ENCODE results near the gene KRTAP5-3. TPM values are rescaled to one million over a fixed set of nuclear protein-coding genes. Genes with fewer than 3 reads are reported as not detected.

Gene KRTAP5-3
- total RNA-seq, 4 donors from 2014 or later, result not detected

DNA sequence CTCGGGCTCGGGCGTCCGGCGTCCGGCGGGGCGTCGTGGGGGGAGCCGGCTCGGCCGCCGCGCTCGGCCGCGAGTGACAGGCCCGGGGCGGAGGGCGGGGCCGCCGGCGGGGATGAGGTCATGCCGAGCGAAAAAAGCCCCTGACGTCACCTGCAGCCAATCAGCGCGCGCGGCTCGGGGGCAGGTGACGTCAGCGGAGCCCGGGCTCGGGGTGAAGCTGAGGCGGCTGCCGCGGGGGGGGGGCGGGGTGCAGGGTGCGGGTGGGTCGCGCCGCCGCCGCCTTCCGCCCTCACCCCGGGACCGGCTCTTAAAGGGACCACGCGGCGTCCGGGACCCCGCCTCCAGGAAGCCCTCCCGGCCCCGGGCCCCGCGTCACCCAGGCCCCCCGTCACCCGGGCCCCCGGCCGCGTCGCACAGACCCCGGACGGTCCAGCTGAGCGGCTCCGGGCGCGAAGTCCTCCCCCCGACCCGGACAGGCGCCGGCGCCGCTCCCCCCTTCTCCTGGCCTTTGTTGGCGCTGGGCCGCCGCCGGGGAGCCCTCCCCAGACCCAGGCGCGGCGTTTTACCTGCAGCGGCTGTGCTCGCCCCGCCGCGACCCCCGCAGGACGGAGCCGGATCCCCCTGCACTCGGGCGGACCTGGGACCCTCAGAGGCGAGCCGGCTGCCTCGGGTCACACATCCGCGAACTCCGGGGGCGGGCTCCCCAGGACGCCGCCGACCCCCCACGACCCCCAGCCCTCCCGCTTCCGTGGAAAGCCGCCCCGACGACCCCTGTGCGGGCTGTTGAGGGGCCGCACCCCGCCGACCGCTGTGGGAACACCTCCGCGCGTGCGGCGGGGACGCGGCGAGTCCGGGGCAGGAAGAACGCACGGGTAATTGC is 35.8 kb downstream of the KRTAP5-3 start, which contains the start of gene DUSP8:
TSS of gene DUSP8 (minus strand) at position 75 of the 880 bp plus-strand sequence. CDS start 6,445 bp downstream, outside the sequence.
- intact Hi-C loops (cut with DNase I), result loop anchor here (10.0 kb wide), 1 partner anchor 368 kb away; no protein-coding TSS in a partner anchor
- Histone ChIP-seq H3K4me1 (peaks cover 22 to 52% (median 28%) of the 10 kb centered on the region in 3 donors), H3K36me3 (no peaks in the 10 kb centered on the region), H3K27me3 (peaks cover 0 to 64% (median 7%) of the 10 kb centered on the region in 4 donors), H3K9me3 (no peaks in the 10 kb centered on the region), H3K27ac (peak within 1 kb of the TSS; percentile 68 to 80 (median 74)), H3K4me3 (peak within 1 kb of the TSS; percentile 42 to 71 (median 52))
- TF ChIP-seq, protein P1, sequence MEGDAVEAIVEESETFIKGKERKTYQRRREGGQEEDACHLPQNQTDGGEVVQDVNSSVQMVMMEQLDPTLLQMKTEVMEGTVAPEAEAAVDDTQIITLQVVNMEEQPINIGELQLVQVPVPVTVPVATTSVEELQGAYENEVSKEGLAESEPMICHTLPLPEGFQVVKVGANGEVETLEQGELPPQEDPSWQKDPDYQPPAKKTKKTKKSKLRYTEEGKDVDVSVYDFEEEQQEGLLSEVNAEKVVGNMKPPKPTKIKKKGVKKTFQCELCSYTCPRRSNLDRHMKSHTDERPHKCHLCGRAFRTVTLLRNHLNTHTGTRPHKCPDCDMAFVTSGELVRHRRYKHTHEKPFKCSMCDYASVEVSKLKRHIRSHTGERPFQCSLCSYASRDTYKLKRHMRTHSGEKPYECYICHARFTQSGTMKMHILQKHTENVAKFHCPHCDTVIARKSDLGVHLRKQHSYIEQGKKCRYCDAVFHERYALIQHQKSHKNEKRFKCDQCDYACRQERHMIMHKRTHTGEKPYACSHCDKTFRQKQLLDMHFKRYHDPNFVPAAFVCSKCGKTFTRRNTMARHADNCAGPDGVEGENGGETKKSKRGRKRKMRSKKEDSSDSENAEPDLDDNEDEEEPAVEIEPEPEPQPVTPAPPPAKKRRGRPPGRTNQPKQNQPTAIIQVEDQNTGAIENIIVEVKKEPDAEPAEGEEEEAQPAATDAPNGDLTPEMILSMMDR (IDR thresholded peaks at IDR 0.05), result peak in 1 of 6 experiments; percentile 2
- TF ChIP-seq POLR2A (IDR thresholded peaks at IDR 0.05), result peak in 1 of 4 donors; percentile 36
- no CpG with 5 or more reads among the region's 124 CpGs for WGBS, 2 donors
- no peak for DNase-seq

DNA sequence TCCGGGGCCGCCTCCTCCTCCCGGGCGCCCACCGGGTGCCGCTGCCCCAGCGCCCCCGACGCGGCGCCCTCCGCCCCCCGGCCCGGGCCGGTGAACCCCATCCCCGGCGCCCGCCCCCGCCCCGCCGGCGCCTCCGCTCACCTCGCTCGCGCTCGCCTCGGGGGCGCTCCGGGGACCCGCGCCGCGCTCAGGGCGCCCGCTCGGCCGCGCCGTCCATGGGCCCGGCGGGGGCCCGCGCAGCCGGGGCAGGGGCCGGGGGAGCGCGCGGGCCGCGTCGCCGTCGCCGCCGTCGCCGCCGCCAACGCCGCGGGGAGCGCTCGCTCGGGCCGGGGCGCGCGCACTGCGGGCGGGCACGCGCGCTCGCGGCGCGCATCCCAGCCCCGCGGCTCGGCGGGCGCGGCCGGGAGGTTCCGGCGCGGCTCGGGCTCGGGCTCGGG is 36.5 kb downstream of the KRTAP5-3 start:
- no peak for DNase-seq
- peak overlapping the region; percentile 2 to 71 (median 52) for H3K4me3 ChIP-seq
- peaks cover 22 to 52% (median 28%) of the 10 kb centered on the region in 3 donors for H3K4me1 ChIP-seq
- intact Hi-C loops (cut with DNase I), result loop anchor here (10.0 kb wide), 1 partner anchor 367 kb away; no protein-coding TSS in a partner anchor
- TF ChIP-seq POLR2A (IDR thresholded peaks at IDR 0.05), result no peak
- TF ChIP-seq, protein P1 (IDR thresholded peaks at IDR 0.05), result no peak
- WGBS, 2 donors, result no CpG with 5 or more reads among the region's 91 CpGs
- H3K27ac ChIP-seq, result peak overlapping the region in 3 of 4 donors; percentile 53 to 80 (median 74)
- no peaks in the 10 kb centered on the region for H3K36me3 ChIP-seq
- H3K27me3 ChIP-seq, result peaks cover 0 to 64% (median 7%) of the 10 kb centered on the region in 4 donors
- H3K9me3 ChIP-seq, result no peaks in the 10 kb centered on the region

DNA sequence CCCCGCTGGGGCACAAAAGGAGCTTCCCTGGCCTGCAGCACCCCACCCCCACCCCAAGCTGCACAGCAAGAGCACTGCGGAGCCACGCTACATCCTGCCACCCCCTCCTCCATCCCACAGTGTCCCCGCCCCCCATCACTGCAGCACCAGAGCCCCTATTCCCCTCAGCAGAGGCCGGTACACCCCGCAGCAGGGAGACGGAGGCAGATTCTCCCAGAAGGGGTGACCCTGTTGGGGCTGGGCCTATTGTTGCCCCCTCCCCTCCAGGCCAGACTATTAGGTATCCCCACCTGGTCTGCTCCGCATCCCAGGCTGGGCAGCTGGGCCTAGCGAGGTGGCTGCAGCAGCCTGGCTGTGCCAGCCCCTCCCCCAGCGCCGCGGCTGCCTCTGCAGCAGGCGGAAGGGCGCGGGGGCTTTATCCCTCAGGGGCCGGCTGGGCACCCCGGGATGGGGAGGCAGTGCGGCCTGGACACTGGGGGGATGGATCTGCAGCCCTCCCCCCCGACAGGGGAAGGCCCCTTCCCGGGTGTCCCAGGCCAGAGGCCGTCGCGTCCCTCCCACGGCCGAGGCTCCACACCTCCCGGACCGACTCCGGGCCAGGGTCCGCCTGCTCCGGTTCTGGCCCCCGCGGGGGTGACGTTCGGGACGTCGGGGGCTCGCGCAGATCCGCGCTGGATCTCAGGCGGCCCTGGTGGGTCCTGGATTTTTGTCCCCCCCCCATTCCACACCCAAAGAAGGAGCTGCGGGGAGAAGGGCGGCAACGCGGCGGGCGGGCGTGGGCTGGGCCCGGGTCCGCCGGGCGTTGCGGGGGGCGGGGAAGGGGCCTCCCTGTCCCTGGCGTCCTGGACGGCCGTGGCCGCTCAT is 37.1 kb downstream of the KRTAP5-3 start:
- no CpG with 5 or more reads among the region's 58 CpGs for WGBS, 2 donors
- Histone ChIP-seq H3K9me3 (no peaks in the 10 kb centered on the region), H3K27ac (peak overlapping the region in 3 of 4 donors; percentile 53 to 80 (median 74)), H3K4me1 (peaks cover 22 to 52% (median 28%) of the 10 kb centered on the region in 3 donors), H3K36me3 (no peaks in the 10 kb centered on the region), H3K4me3 (peak overlapping the region; percentile 2 to 65 (median 52)), H3K27me3 (peaks cover 0 to 64% (median 7%) of the 10 kb centered on the region in 4 donors)
- TF ChIP-seq, protein P1 (IDR thresholded peaks at IDR 0.05), result no peak
- TF ChIP-seq POLR2A (IDR thresholded peaks at IDR 0.05), result no peak
- DNase-seq, result no peak
- intact Hi-C loops (cut with DNase I), result loop anchor here (10.0 kb wide), 1 partner anchor 366 kb away; no protein-coding TSS in a partner anchor

DNA sequence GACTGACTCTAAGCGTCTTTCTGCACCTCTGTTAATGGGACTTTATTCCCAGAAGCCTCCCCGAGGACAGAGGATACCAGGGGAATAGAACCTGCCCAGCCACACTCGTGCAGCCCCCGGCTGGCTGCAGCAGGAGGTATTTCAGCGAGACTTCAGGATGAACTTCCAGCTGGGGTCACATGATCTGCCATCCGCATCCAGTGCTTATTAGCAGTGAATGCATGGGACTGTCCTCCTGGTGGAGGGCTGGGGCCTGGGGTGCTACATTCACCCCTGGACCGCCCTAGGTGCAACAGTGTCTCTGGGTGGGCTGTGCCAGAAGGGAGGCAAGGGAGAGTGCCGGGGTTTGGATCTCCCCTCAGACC is 37.8 kb downstream of the KRTAP5-3 start:
- intact Hi-C loops (cut with DNase I), result loop anchor here (10.0 kb wide), 1 partner anchor 366 kb away; no protein-coding TSS in a partner anchor
- H3K36me3 ChIP-seq, result no peaks in the 10 kb centered on the region
- WGBS, 2 donors, result 67% methylated on average over 1 of the region's 8 CpGs; no CpG with 5 or more reads in 1 of the 2 donors
- H3K27me3 ChIP-seq, result peaks cover 0 to 62% (median 7%) of the 10 kb centered on the region in 4 donors
- H3K9me3 ChIP-seq, result no peaks in the 10 kb centered on the region
- peak overlapping the region in 2 of 4 donors; percentile 74 to 80 for H3K27ac ChIP-seq
- peak overlapping the region in 1 of 4 donors; percentile 65 for H3K4me3 ChIP-seq
- peaks cover 22 to 52% (median 28%) of the 10 kb centered on the region in 3 donors for H3K4me1 ChIP-seq
- DNase-seq, result no peak
- no peak for TF ChIP-seq POLR2A (IDR thresholded peaks at IDR 0.05)
- TF ChIP-seq, protein P1 (IDR thresholded peaks at IDR 0.05), result no peak

All from esophagus squamous epithelium (tissue), 5 donors.